GM12878 (cell line): ENCODE results near the gene OR1G1. TPM values are rescaled to one million over a fixed set of nuclear protein-coding genes. Genes with fewer than 3 reads are reported as not detected.

ENCODE experiments used
- ATAC-seq: fragments of 200-7000 bp; cut with Tn5 transposase; 3 replicates; pipeline ENCODE4 v1.9.1; 2020; ENCODE audit warnings: mild to moderate bottlenecking, moderate library complexity
- BruUV-seq: library from RNA; stranded (reverse); fragments of 400-500 nt; replicated peaks from 2 replicates; lab custom pipeline; 2021; lab: Mats Ljungman, UMichigan
- CTCF ChIA-PET: fragments of 300-600 bp; sonication (Branson Sonifier 250); formaldehyde crosslinking; extraction: SDS; loops from one replicate; lab custom pipeline; 2021; ENCODE audit warnings: inconsistent platforms; lab: Yijun Ruan, JAX
- POLR2A ChIA-PET: fragments of 350-600 bp; formaldehyde crosslinking; extraction: SDS; loops from one replicate; lab custom pipeline; 2021; ENCODE audit warnings: inconsistent platforms; lab: Charles Lee
- RAD21 ChIA-PET: fragments of 300-600 bp; sonication (Branson Sonifier 250); formaldehyde crosslinking; loops from one replicate; lab custom pipeline; 2023; ENCODE audit warnings: antibody characterized with exemption; ENCODE audit not compliant: unreplicated experiment; lab: Charles Lee
- SMC1A ChIA-PET: fragments of 300-600 bp; sonication (Branson Sonifier 250); formaldehyde crosslinking; loops from one replicate; lab custom pipeline; 2023; ENCODE audit not compliant: unreplicated experiment, uncharacterized antibody; lab: Charles Lee
- DNase-seq: peaks from one replicate; pipeline ENCODE4 v3.0.0-alpha.2; 2011; ENCODE audit warnings: low read depth, low spot score
- FAIRE-seq: peaks from 3 replicates; lab custom pipeline; 2011; peaks lifted over from hg19 to GRCh38; lab: Jason Lieb, UNC
- H2AFZ ChIP-seq: 2 replicates; pipeline ENCODE4 v1.6.0; 2011; ENCODE audit warnings: low read depth, low read length, control low read depth; ENCODE audit not compliant: control insufficient read depth
- H3K27ac ChIP-seq: 2 replicates; pipeline ENCODE4 v1.5.1; 2011; ENCODE audit warnings: control low read depth; ENCODE audit not compliant: control insufficient read depth, insufficient read depth
- H3K27me3 ChIP-seq, 2 experiments: replicated peaks in 1 of 2; 2 replicates each; pipeline versions ENCODE4 v1.6.0 to v1.6.1; 2011; ENCODE audit warnings: low read length in 1 of 2; ENCODE audit not compliant: control insufficient read depth in 2 of 2, insufficient read depth in 2 of 2
- H3K36me3 ChIP-seq, 2 experiments: 2 replicates each; pipeline ENCODE4 v1.5.1; 2011; ENCODE audit warnings: low read length in 1 of 2; ENCODE audit not compliant: control insufficient read depth in 2 of 2, insufficient read depth in 2 of 2
- H3K4me1 ChIP-seq: 2 replicates; pipeline ENCODE4 v1.6.1; 2011; ENCODE audit warnings: mild to moderate bottlenecking, low read length, moderate library complexity, mixed read lengths; ENCODE audit not compliant: control insufficient read depth, insufficient read depth
- H3K4me2 ChIP-seq: 2 replicates; pipeline ENCODE4 v1.6.0; 2011; ENCODE audit warnings: control low read depth; ENCODE audit not compliant: control insufficient read depth, insufficient read depth
- H3K4me3 ChIP-seq: fragments of 200-600 bp; sonication (generic); 2 replicates; pipeline ENCODE4 v1.5.1; 2016
- H3K79me2 ChIP-seq: 2 replicates; pipeline ENCODE4 v1.6.0; 2011; ENCODE audit warnings: low read length; ENCODE audit not compliant: control insufficient read depth, insufficient read depth
- H3K9ac ChIP-seq: 2 replicates; pipeline ENCODE4 v1.8.0; 2011; ENCODE audit warnings: low read length, control low read depth, mixed read lengths; ENCODE audit not compliant: control insufficient read depth, insufficient read depth
- H3K9me3 ChIP-seq: replicated peaks from 3 replicates; pipeline ENCODE4 v1.5.1; 2011; ENCODE audit warnings: mild to moderate bottlenecking, low read length; ENCODE audit not compliant: control insufficient read depth, insufficient read depth
- H4K20me1 ChIP-seq: 2 replicates; pipeline ENCODE4 v1.6.0; 2011; ENCODE audit not compliant: control insufficient read depth, insufficient read depth
- HDGF ChIP-seq: fragments of 450-650 bp; IDR thresholded peaks from 2 replicates; pipeline ENCODE4 v1.6.1; 2016; ENCODE audit warnings: antibody characterized with exemption
- IKZF2 ChIP-seq, 2 experiments: fragments of 450-650 bp; IDR thresholded peaks; 2 replicates each; pipeline ENCODE4 v1.6.1; 2017; ENCODE audit warnings: mild to moderate bottlenecking in 2 of 2, moderate library complexity in 2 of 2
- IRF4 ChIP-seq: IDR thresholded peaks from 2 replicates; pipeline ENCODE4 v1.6.1; 2011; ENCODE audit warnings: low read depth, low read length
- MEF2B ChIP-seq: fragments of 450-650 bp; IDR thresholded peaks from 2 replicates; pipeline ENCODE4 v1.6.1; 2018; ENCODE audit warnings: mild to moderate bottlenecking, moderate library complexity; ENCODE audit not compliant: partially characterized antibody, poor library complexity, severe bottlenecking
- NFYA ChIP-seq: IDR thresholded peaks from 2 replicates; pipeline ENCODE4 v1.6.1; 2011; ENCODE audit warnings: low read depth, mild to moderate bottlenecking, low read length, improper control_type of control experiment, borderline replicate concordance
- POLR2AphosphoS5 ChIP-seq: IDR thresholded peaks from 2 replicates; pipeline ENCODE4 v1.6.1; 2011; ENCODE audit warnings: mild to moderate bottlenecking, low read length, inconsistent platforms
- POU2F2 ChIP-seq: IDR thresholded peaks from 3 replicates; pipeline ENCODE4 v1.6.1; 2011; ENCODE audit warnings: low read depth, mild to moderate bottlenecking, low read length, borderline replicate concordance
- RAD21 ChIP-seq: IDR thresholded peaks from 2 replicates; pipeline ENCODE4 v1.6.1; 2011; ENCODE audit warnings: mild to moderate bottlenecking, low read depth, low read length, moderate library complexity; ENCODE audit not compliant: insufficient read depth
- RBBP5 ChIP-seq: fragments of 200-600 bp; sonication (generic); conservative IDR thresholded peaks from 2 replicates; pipeline ENCODE4 v1.6.1; 2016
- RUNX3 ChIP-seq: IDR thresholded peaks from 2 replicates; pipeline ENCODE4 v1.6.1; 2012; ENCODE audit warnings: low read length, inconsistent platforms
- SMAD5 ChIP-seq: IDR thresholded peaks from 2 replicates; pipeline ENCODE4 v1.6.1; 2016; ENCODE audit warnings: antibody characterized with exemption, low read depth
- SMARCA5 ChIP-seq: fragments of 450-650 bp; IDR thresholded peaks from 2 replicates; pipeline ENCODE4 v1.6.1; 2017; ENCODE audit warnings: mild to moderate bottlenecking
- SP1 ChIP-seq: IDR thresholded peaks from one replicate; pipeline ENCODE4 v1.6.1; 2011; ENCODE audit warnings: low read depth, low read length
- ZBED1 ChIP-seq: IDR thresholded peaks from 2 replicates; pipeline ENCODE4 v1.6.1; 2016; ENCODE audit warnings: borderline replicate concordance
- ZNF217 ChIP-seq: fragments of 450-650 bp; IDR thresholded peaks from 2 replicates; pipeline ENCODE4 v1.6.1; 2017; ENCODE audit warnings: antibody characterized with exemption, mild to moderate bottlenecking
- ZNF24 ChIP-seq: fragments of 450-650 bp; IDR thresholded peaks from 2 replicates; pipeline ENCODE4 v1.6.1; 2017; ENCODE audit warnings: antibody characterized with exemption, mild to moderate bottlenecking
- WGBS: methylation state at CpG from one replicate; pipeline ENCODE4 v1.1.6; 2016; ENCODE audit warnings: low lambda C conversion rate; ENCODE audit not compliant: insufficient replicate concordance, insufficient coverage; ENCODE audit errors: missing lambda C conversion rate; 5-methylcytosine and 5-hydroxymethylcytosine counted together
- in situ Hi-C: fragments of 300-500 bp; cut with MboI; formaldehyde crosslinking; loops from 9 replicates; pipeline ENCODE4 v1.14.3; 2018; ENCODE audit warnings: mixed read lengths
- intact Hi-C: fragments of 100-400 bp; cut with micrococcal nuclease; formaldehyde crosslinking; loops from one replicate; pipeline ENCODE4 v1.14.2; 2022; ENCODE audit not compliant: unreplicated experiment
- polyA plus RNA-seq, 11 experiments: library from polyadenylated mRNA; depleted of rRNA in 4 of 11; unstranded in 6 of 11; stranded (reverse) in 5 of 11; fragments of >200 nt; fragmentation: Nextera tagmentation in 4 of 11; fragmentation: Illumina TruSeq in 1 of 11; extraction: Ambion mirVana in 4 of 11; extraction: Trizol in 1 of 11; gene quantifications; 1 replicate in 1 of 11; 2 replicates in 10 of 11; pipeline versions ENCODE4 v1.2.1 to v1.2.3, GENCODE V29; 2011 to 2016; ENCODE audit warnings: inconsistent platforms in 2 of 11, missing spikeins in 2 of 11, low read depth in 1 of 11
- total RNA-seq, 4 experiments: library from RNA; depleted of rRNA in 3 of 4; stranded (reverse); fragments of >200 nt in 3 of 4; fragmentation: Illumina TruSeq in 1 of 4; extraction: Trizol in 1 of 4; gene quantifications; 2 replicates each; pipeline versions ENCODE4 v1.2.1 to v1.2.3, GENCODE V29; 2013 to 2021
- TF ChIP-seq, protein P1 (sequence below): IDR thresholded peaks from 2 replicates; pipeline ENCODE4 v1.6.1; 2012; ENCODE audit warnings: low read depth, low read length, improper control_type of control experiment
- TF ChIP-seq, protein P2 (sequence below): fragments of 450-650 bp; IDR thresholded peaks from 2 replicates; pipeline ENCODE4 v1.6.1; 2017; ENCODE audit warnings: mild to moderate bottlenecking, moderate library complexity
- TF ChIP-seq, protein P3 (sequence below): fragments of 450-650 bp; formaldehyde crosslinking; IDR thresholded peaks from 2 replicates; pipeline ENCODE4 v1.5.0; 2022; ENCODE audit warnings: mild to moderate bottlenecking, missing genetic modification characterization

OR1G1 gene
- total and polyA plus RNA-seq, 10 of the 15 experiments (the other 5 are each of a cell fraction or from before 2014, with no cell fraction given) = not detected

DNA sequence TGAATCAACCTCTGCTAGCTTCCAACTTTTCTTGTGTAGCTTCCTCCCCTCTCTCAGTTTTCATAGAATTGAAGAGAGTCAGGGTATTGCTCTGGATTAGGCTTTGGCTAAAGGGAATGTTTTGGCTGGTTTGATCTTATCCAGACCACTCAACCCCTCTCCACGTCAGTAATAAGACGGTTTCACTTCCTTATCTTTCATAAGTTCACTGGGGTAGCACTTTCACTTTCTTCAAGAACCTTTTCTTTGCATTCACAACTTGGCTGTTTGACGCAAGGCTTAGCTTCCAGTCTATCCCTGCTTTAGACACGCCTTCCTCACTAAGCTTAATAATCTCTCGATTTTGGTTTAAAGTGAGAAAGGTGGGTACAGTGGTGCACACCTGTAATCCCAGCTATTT is 40.2 kb upstream of the OR1G1 start (continued):
- TF ChIP-seq IRF4 (peak; percentile 65; the same call in 1 of the 2 replicates), RUNX3 (no peak), RBBP5 (no peak), RAD21 (no peak), SMAD5 (no peak), NFYA (no peak), ZBED1 (no peak), SMARCA5 (no peak), HDGF (no peak)
- TF ChIP-seq, protein P1, sequence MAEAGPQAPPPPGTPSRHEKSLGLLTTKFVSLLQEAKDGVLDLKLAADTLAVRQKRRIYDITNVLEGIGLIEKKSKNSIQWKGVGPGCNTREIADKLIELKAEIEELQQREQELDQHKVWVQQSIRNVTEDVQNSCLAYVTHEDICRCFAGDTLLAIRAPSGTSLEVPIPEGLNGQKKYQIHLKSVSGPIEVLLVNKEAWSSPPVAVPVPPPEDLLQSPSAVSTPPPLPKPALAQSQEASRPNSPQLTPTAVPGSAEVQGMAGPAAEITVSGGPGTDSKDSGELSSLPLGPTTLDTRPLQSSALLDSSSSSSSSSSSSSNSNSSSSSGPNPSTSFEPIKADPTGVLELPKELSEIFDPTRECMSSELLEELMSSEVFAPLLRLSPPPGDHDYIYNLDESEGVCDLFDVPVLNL = no peak

DNA sequence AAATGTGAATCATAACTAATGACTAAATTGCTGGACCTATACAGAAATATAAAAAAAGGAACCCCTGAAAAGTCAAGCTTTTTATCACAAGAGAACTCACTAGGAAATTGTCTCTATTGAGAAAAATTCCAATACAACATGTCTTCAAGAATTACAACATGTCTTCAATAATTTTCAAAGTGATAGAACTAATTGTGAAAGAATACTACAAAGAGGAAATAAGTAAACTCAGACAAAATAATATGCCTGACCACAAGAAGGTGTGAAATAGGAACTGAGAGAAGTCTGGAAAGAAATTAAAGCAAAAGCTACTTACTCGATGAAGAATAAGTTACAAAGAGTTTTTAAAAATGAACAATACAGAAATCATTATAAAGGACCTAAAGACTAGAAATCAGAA is 29.9 kb upstream of the OR1G1 start:
- BruUV-seq = no TSS peak
- in situ Hi-C loops = no loop called here
- 0% methylated on average over 1 of the region's 1 CpG for WGBS
- intact Hi-C loops = no loop called here
- ChIA-PET CTCF (no interaction called here), POLR2A (no interaction called here), SMC1A (no interaction called here), RAD21 (no interaction called here)
- no peak overlapping the region for H3K27ac ChIP-seq
- H3K27me3 ChIP-seq = no peaks in the 10 kb centered on the region
- no peak for DNase-seq
- ATAC-seq = no peak
- H3K9me3 ChIP-seq = no peaks in the 10 kb centered on the region
- H3K36me3 ChIP-seq = no peaks in the 10 kb centered on the region
- no peaks in the 10 kb centered on the region for H3K79me2 ChIP-seq
- H4K20me1 ChIP-seq = no peaks in the 10 kb centered on the region
- no peak for FAIRE-seq
- H2AFZ ChIP-seq = no peak overlapping the region
- no peak overlapping the region for H3K4me3 ChIP-seq
- no peak overlapping the region for H3K9ac ChIP-seq
- no peak overlapping the region for H3K4me2 ChIP-seq
- no peaks in the 10 kb centered on the region for H3K4me1 ChIP-seq
- TF ChIP-seq SP1 (no peak), POLR2AphosphoS5 (no peak), IKZF2 (IDR thresholded peaks at IDR 0.05) (no peak), ZNF24 (no peak), MEF2B (no peak), POU2F2 (no peak), ZNF217 (no peak)
- TF ChIP-seq, protein P2, sequence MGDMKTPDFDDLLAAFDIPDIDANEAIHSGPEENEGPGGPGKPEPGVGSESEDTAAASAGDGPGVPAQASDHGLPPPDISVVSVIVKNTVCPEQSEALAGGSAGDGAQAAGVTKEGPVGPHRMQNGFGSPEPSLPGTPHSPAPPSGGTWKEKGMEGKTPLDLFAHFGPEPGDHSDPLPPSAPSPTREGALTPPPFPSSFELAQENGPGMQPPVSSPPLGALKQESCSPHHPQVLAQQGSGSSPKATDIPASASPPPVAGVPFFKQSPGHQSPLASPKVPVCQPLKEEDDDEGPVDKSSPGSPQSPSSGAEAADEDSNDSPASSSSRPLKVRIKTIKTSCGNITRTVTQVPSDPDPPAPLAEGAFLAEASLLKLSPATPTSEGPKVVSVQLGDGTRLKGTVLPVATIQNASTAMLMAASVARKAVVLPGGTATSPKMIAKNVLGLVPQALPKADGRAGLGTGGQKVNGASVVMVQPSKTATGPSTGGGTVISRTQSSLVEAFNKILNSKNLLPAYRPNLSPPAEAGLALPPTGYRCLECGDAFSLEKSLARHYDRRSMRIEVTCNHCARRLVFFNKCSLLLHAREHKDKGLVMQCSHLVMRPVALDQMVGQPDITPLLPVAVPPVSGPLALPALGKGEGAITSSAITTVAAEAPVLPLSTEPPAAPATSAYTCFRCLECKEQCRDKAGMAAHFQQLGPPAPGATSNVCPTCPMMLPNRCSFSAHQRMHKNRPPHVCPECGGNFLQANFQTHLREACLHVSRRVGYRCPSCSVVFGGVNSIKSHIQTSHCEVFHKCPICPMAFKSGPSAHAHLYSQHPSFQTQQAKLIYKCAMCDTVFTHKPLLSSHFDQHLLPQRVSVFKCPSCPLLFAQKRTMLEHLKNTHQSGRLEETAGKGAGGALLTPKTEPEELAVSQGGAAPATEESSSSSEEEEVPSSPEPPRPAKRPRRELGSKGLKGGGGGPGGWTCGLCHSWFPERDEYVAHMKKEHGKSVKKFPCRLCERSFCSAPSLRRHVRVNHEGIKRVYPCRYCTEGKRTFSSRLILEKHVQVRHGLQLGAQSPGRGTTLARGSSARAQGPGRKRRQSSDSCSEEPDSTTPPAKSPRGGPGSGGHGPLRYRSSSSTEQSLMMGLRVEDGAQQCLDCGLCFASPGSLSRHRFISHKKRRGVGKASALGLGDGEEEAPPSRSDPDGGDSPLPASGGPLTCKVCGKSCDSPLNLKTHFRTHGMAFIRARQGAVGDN = no peak
- TF ChIP-seq, protein P3, sequence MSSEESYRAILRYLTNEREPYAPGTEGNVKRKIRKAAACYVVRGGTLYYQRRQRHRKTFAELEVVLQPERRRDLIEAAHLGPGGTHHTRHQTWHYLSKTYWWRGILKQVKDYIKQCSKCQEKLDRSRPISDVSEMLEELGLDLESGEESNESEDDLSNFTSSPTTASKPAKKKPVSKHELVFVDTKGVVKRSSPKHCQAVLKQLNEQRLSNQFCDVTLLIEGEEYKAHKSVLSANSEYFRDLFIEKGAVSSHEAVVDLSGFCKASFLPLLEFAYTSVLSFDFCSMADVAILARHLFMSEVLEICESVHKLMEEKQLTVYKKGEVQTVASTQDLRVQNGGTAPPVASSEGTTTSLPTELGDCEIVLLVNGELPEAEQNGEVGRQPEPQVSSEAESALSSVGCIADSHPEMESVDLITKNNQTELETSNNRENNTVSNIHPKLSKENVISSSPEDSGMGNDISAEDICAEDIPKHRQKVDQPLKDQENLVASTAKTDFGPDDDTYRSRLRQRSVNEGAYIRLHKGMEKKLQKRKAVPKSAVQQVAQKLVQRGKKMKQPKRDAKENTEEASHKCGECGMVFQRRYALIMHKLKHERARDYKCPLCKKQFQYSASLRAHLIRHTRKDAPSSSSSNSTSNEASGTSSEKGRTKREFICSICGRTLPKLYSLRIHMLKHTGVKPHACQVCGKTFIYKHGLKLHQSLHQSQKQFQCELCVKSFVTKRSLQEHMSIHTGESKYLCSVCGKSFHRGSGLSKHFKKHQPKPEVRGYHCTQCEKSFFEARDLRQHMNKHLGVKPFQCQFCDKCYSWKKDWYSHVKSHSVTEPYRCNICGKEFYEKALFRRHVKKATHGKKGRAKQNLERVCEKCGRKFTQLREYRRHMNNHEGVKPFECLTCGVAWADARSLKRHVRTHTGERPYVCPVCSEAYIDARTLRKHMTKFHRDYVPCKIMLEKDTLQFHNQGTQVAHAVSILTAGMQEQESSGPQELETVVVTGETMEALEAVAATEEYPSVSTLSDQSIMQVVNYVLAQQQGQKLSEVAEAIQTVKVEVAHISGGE = no peak
